ENCODE results near the gene DGKG.

DNA sequence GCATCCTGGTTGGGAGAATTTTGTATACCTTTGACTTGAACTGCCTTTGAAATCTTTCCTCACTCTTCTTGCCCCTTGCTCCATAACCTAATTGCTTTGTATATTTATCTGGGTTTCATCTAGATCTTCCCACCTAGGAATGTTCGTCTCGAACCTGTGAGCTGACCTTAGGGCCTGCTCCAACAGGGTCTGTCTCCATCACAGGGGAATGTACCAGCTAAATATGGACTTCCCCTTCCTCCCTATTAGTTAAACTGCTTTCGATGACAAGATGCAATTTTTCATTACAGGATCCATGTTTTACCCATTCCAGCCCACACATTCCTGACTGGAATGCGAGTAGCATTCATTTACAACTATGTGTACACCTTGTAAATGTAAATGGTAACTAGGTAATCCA, 242.5 kb downstream of the DGKG start:
- TF ChIP-seq, protein P1, sequence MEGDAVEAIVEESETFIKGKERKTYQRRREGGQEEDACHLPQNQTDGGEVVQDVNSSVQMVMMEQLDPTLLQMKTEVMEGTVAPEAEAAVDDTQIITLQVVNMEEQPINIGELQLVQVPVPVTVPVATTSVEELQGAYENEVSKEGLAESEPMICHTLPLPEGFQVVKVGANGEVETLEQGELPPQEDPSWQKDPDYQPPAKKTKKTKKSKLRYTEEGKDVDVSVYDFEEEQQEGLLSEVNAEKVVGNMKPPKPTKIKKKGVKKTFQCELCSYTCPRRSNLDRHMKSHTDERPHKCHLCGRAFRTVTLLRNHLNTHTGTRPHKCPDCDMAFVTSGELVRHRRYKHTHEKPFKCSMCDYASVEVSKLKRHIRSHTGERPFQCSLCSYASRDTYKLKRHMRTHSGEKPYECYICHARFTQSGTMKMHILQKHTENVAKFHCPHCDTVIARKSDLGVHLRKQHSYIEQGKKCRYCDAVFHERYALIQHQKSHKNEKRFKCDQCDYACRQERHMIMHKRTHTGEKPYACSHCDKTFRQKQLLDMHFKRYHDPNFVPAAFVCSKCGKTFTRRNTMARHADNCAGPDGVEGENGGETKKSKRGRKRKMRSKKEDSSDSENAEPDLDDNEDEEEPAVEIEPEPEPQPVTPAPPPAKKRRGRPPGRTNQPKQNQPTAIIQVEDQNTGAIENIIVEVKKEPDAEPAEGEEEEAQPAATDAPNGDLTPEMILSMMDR (conservative IDR thresholded peaks at IDR 0.05; ENCODE audit: low read length) = no peak
- no peak for TF ChIP-seq EZH2phosphoT487 (IDR thresholded peaks at IDR 0.05; ENCODE audit: borderline replicate concordance)
